Cardiac fibroblast (primary cell): ENCODE measurements around the gene STK11.
"Not testable (repeated sequence)": the region's sequence is repeated elsewhere in the genome, so short reads cannot be mapped to it uniquely, and the experiment has no call there.

ENCODE experiments used
- DNase-seq, 2 donors: peaks; one replicate each; pipeline versions ENCODE4 v3.0.0 to v3.0.0-alpha.2; 2010; ENCODE audit warnings: low read depth in 2 of 2
- H3K4me3 ChIP-seq, 2 donors: replicated peaks in 1 of 2; 1 replicate in 1 of 2; 2 replicates in 1 of 2; pipeline ENCODE4 v1.5.1; 2011; ENCODE audit warnings: low read depth in 2 of 2, low read length in 2 of 2, mild to moderate bottlenecking in 2 of 2, moderate library complexity in 1 of 2
- TF ChIP-seq, protein P1 (sequence below): IDR thresholded peaks from one replicate; pipeline ENCODE4 v1.5.1; 2011; ENCODE audit warnings: low read depth, mild to moderate bottlenecking, low read length, inconsistent platforms

The STK11 gene

GRCh38 chr19:1206150-1206863, 729 bp downstream of the STK11 start:
- peak in 1 of 2 donors; percentile 16 for DNase-seq
- H3K4me3 ChIP-seq = peak overlapping the region; percentile 71 to 76
- TF ChIP-seq, protein P1, sequence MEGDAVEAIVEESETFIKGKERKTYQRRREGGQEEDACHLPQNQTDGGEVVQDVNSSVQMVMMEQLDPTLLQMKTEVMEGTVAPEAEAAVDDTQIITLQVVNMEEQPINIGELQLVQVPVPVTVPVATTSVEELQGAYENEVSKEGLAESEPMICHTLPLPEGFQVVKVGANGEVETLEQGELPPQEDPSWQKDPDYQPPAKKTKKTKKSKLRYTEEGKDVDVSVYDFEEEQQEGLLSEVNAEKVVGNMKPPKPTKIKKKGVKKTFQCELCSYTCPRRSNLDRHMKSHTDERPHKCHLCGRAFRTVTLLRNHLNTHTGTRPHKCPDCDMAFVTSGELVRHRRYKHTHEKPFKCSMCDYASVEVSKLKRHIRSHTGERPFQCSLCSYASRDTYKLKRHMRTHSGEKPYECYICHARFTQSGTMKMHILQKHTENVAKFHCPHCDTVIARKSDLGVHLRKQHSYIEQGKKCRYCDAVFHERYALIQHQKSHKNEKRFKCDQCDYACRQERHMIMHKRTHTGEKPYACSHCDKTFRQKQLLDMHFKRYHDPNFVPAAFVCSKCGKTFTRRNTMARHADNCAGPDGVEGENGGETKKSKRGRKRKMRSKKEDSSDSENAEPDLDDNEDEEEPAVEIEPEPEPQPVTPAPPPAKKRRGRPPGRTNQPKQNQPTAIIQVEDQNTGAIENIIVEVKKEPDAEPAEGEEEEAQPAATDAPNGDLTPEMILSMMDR = no peak

- no peak for DNase-seq
- TF ChIP-seq, protein P1 = no peak
- H3K4me3 ChIP-seq = peak overlapping the region; percentile 71 to 76
Observed at GRCh38 chr19:1206864-1207450, 1.4 kb downstream of the STK11 start.

GRCh38 chr19:1208830-1209229, 3.3 kb downstream of the STK11 start:
- not testable (repeated sequence) for DNase-seq, H3K4me3 ChIP-seq

GRCh38 chr19:1210227-1210538, 4.6 kb downstream of the STK11 start:
- TF ChIP-seq, protein P1 = no peak
- DNase-seq = no peak
- H3K4me3 ChIP-seq = no peak overlapping the region

DNA sequence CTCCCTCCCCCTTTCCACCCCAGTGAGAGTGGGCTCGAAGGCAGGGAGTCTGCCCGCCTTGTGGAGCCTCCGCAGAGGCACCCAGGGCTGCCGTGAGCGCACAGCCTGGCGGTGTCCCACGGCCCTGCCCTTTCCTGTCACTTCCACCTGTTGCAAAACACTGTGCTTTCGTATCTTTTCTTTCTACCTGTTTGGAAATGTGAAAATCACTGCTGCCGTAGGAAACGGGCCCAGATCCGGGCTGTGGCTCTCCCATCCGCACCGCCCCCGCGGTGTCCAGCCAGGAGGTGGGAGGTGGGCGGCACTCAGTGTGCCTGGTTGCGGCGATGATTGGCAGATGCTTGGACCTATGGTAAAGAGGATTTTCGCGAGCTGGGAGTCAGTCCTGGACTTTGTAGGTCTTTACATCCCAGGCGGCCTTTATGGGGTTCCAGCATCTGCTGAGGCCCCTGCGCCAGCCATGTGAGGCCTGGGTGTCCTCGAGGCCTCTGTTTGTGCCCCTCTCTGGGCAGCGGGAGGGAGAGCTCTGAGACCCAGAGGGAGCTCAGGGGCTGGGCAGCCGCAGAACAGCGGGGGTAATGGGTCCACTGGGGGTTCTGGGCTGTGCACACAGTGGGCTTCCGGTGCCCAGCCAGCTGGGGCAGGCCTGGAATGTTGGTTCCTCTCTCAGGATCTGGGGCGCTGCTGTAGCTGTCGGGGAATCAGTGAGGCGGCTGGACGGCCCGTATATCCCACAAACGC, 6.1 kb downstream of the STK11 start:
- TF ChIP-seq, protein P1 = no peak
- peak in 1 of 2 donors; percentile 36 for DNase-seq
- H3K4me3 ChIP-seq = no peak overlapping the region

DNA sequence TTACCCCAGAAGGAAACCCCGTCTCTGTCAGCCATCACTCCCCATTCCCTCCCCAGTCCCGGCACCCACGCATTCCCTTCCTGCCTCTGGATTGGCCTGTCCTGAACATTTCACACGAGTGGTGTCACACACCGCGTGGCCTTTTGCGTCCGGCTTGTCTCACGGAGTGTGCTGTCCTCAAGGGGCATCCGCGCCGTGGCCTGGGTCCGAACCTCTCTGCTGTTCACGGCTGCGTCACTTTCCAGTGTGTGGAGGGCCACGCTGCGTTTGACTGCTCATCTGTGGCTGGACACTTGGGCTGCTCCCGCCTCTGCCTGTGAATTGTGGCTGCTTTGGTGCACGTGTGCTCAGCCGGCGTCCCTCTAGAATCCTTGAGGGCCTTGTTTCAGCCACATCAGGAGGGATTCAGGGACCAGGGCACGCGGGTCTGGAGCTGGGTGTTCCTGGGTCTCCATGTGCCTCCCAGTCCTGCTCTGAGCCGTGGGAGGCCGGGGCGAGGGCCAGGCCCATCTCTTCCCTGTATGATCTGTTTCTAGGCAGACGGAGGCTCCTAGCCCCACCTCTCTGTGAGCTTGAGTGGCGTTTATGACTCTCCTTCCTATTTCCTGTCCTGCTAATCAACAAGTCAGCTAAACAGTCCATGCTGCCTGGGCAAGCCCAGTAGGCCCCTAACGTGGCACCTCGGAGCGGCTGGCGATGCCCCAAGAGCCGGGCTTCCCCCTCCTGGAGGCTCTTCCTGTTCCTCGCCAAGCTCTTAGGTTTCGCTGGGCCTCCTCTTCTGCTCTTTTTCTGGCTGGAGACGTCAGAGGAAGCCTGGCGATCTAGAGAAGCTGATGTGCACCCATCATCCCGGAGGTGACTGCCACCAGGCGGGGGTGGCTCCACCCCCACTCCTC, 8.1 kb downstream of the STK11 start:
- no peak overlapping the region for H3K4me3 ChIP-seq
- TF ChIP-seq, protein P1 = no peak
- peak; percentile 52 to 81 for DNase-seq
